H9 (cell line): ENCODE results near the gene DNAJC1. TPM values are rescaled to one million over a fixed set of nuclear protein-coding genes. Genes with fewer than 3 reads are reported as not detected.
"Not testable (repeated sequence)": the region's sequence is repeated elsewhere in the genome, so short reads cannot be mapped to it uniquely, and the experiment has no call there.

Experiments used
- DNase-seq: peaks from one replicate; pipeline ENCODE4 v3.0.0-alpha.2; 2017
- H2AFZ ChIP-seq: one replicate; pipeline ENCODE4 v1.6.1; 2013; ENCODE audit warnings: mild to moderate bottlenecking, low read length, control low read depth, moderate library complexity
- H2AK5ac ChIP-seq: 2 replicates; pipeline ENCODE4 v1.6.1; 2013; ENCODE audit warnings: low read length, control low read depth, mixed read lengths; ENCODE audit not compliant: insufficient read length
- H2BK120ac ChIP-seq: one replicate; pipeline ENCODE4 v1.6.1; 2013; ENCODE audit warnings: low read depth, mild to moderate bottlenecking, low read length, control low read depth, inconsistent platforms; ENCODE audit not compliant: poor library complexity, severe bottlenecking
- H2BK12ac ChIP-seq: 2 replicates; pipeline ENCODE4 v1.6.1; 2013; ENCODE audit warnings: low read length, control low read depth, mixed read lengths, low read depth; ENCODE audit not compliant: insufficient read length
- H2BK15ac ChIP-seq: 2 replicates; pipeline ENCODE4 v1.6.1; 2013; ENCODE audit warnings: low read depth, low read length, control low read depth
- H2BK20ac ChIP-seq: one replicate; pipeline ENCODE4 v1.6.1; 2013; ENCODE audit warnings: low read depth, mild to moderate bottlenecking, low read length, control low read depth, inconsistent platforms; ENCODE audit not compliant: poor library complexity, severe bottlenecking
- H2BK5ac ChIP-seq: 2 replicates; pipeline ENCODE4 v1.6.1; 2013; ENCODE audit warnings: low read length, control low read depth, mixed read lengths; ENCODE audit not compliant: insufficient read length
- H3K14ac ChIP-seq: 2 replicates; pipeline ENCODE4 v1.6.1; 2013; ENCODE audit warnings: low read length, control low read depth; ENCODE audit not compliant: insufficient read depth
- H3K18ac ChIP-seq: 2 replicates; pipeline ENCODE4 v1.6.1; 2013; ENCODE audit warnings: low read depth, mild to moderate bottlenecking, mixed read lengths, low read length, control low read depth; ENCODE audit not compliant: insufficient read length
- H3K23ac ChIP-seq: 2 replicates; pipeline ENCODE4 v1.6.1; 2013; ENCODE audit warnings: low read length, control low read depth, mixed read lengths, low read depth; ENCODE audit not compliant: insufficient read length
- H3K23me2 ChIP-seq: 2 replicates; pipeline ENCODE4 v1.6.1; 2013; ENCODE audit warnings: low read depth, mild to moderate bottlenecking, mixed read lengths, low read length, control low read depth; ENCODE audit not compliant: insufficient read length, poor library complexity, severe bottlenecking
- H3K27ac ChIP-seq: 2 replicates; pipeline ENCODE4 v1.5.1; 2013; ENCODE audit warnings: low read length, control low read depth, mixed read lengths, low read depth; ENCODE audit not compliant: insufficient read length
- H3K27me3 ChIP-seq: 2 replicates; pipeline ENCODE4 v1.6.1; 2013; ENCODE audit warnings: low read length, control low read depth, inconsistent platforms; ENCODE audit not compliant: insufficient read depth
- H3K4ac ChIP-seq: 2 replicates; pipeline ENCODE4 v1.6.1; 2013; ENCODE audit warnings: low read depth, mild to moderate bottlenecking, control low read depth, inconsistent platforms, low read length, moderate library complexity
- H3K4me1 ChIP-seq: 2 replicates; pipeline ENCODE4 v1.6.1; 2013; ENCODE audit warnings: low read length, control low read depth, inconsistent platforms; ENCODE audit not compliant: insufficient read depth
- H3K4me2 ChIP-seq: 2 replicates; pipeline ENCODE4 v1.6.1; 2013; ENCODE audit warnings: low read length, control low read depth, mixed read lengths; ENCODE audit not compliant: insufficient read length, insufficient read depth
- H3K56ac ChIP-seq: 2 replicates; pipeline ENCODE4 v1.6.1; 2013; ENCODE audit warnings: low read depth, mild to moderate bottlenecking, mixed read lengths, low read length, control low read depth; ENCODE audit not compliant: insufficient read length
- H3K79me1 ChIP-seq: 2 replicates; pipeline ENCODE4 v1.6.1; 2013; ENCODE audit warnings: low read depth, mild to moderate bottlenecking, moderate library complexity, low read length, control low read depth, inconsistent platforms; ENCODE audit not compliant: insufficient read depth, poor library complexity, severe bottlenecking
- H3K79me2 ChIP-seq: 2 replicates; pipeline ENCODE4 v1.6.1; 2013; ENCODE audit warnings: low read length, control low read depth, inconsistent platforms; ENCODE audit not compliant: insufficient read depth
- H3K9ac ChIP-seq: 2 replicates; pipeline ENCODE4 v1.6.1; 2013; ENCODE audit warnings: low read length, control low read depth, mixed read lengths; ENCODE audit not compliant: insufficient read length; ENCODE audit errors: extremely low read depth
- H3K9me3 ChIP-seq: one replicate; pipeline ENCODE4 v1.6.1; 2013; ENCODE audit warnings: low read depth, low read length, inconsistent platforms; ENCODE audit not compliant: control insufficient read depth
- H3T11ph ChIP-seq: one replicate; pipeline ENCODE4 v1.6.1; 2013; ENCODE audit warnings: mild to moderate bottlenecking, low read length, control low read depth, inconsistent platforms
- H4K20me1 ChIP-seq: one replicate; pipeline ENCODE4 v1.6.1; 2013; ENCODE audit not compliant: control insufficient read depth, insufficient read length, insufficient read depth
- H4K5ac ChIP-seq: 2 replicates; pipeline ENCODE4 v1.6.1; 2013; ENCODE audit warnings: low read depth, mild to moderate bottlenecking, mixed read lengths, low read length, control low read depth; ENCODE audit not compliant: insufficient read length
- H4K8ac ChIP-seq: replicated peaks from 2 replicates; pipeline ENCODE4 v1.6.1; 2013; ENCODE audit warnings: low read length, control low read depth, mixed read lengths, low read depth; ENCODE audit not compliant: insufficient read length
- H4K91ac ChIP-seq: 2 replicates; pipeline ENCODE4 v1.6.1; 2013; ENCODE audit warnings: low read depth, mild to moderate bottlenecking, moderate library complexity, mixed read lengths, low read length, control low read depth; ENCODE audit not compliant: insufficient read length
- H3K27ac Mint-ChIP-seq, 3 experiments: 2 replicates in 2 of 3; 3 replicates in 1 of 3; pipeline ENCODE4 v1.8.0; 2020 to 2021; ENCODE audit warnings: mixed read lengths in 3 of 3, mild to moderate bottlenecking in 1 of 3, moderate library complexity in 1 of 3
- H3K27me3 Mint-ChIP-seq: 2 replicates; pipeline ENCODE4 v1.8.0; 2021; ENCODE audit warnings: low read depth, mild to moderate bottlenecking, moderate library complexity, mixed read lengths
- H3K36me3 Mint-ChIP-seq, 3 experiments: 2 replicates in 2 of 3; 3 replicates in 1 of 3; pipeline ENCODE4 v1.8.0; 2020 to 2021; ENCODE audit warnings: low read depth in 3 of 3, mixed read lengths in 3 of 3; ENCODE audit not compliant: insufficient read depth in 1 of 3
- H3K4me1 Mint-ChIP-seq, 2 experiments: 2 replicates each; pipeline ENCODE4 v1.8.0; 2020; ENCODE audit warnings: mixed read lengths in 2 of 2
- H3K4me3 Mint-ChIP-seq, 2 experiments: 2 replicates in 1 of 2; 3 replicates in 1 of 2; pipeline ENCODE4 v1.8.0; 2020 to 2021; ENCODE audit warnings: mild to moderate bottlenecking in 2 of 2, mixed read lengths in 2 of 2, moderate library complexity in 1 of 2
- H3K9me3 Mint-ChIP-seq, 2 experiments: 2 replicates in 1 of 2; 3 replicates in 1 of 2; pipeline ENCODE4 v1.8.0; 2020; ENCODE audit warnings: mild to moderate bottlenecking in 2 of 2, mixed read lengths in 2 of 2, moderate library complexity in 1 of 2
- CTCF ChIP-seq: fragments of 200-600 bp; sonication (generic); conservative IDR thresholded peaks from 3 replicates; pipeline ENCODE4 v1.8.0; 2021; ENCODE audit warnings: antibody characterized with exemption, mild to moderate bottlenecking
- WGBS: extraction: QIAGEN DNeasy Blood & Tissue Kit; methylation state at CpG from one replicate; pipeline ENCODE4 v1.1.7; 2013; ENCODE audit warnings: missing lambda C conversion rate, low lambda C conversion rate, mixed read lengths; ENCODE audit not compliant: insufficient read length; ENCODE audit errors: extremely low coverage; 5-methylcytosine and 5-hydroxymethylcytosine counted together
- total RNA-seq: library from RNA; stranded (reverse); gene quantifications from 2 replicates; pipeline ENCODE4 v1.2.1, GENCODE V29; 2021

The DNAJC1 gene
- total RNA-seq, 1 experiment from 2014 or later, result 11.2 TPM

DNA sequence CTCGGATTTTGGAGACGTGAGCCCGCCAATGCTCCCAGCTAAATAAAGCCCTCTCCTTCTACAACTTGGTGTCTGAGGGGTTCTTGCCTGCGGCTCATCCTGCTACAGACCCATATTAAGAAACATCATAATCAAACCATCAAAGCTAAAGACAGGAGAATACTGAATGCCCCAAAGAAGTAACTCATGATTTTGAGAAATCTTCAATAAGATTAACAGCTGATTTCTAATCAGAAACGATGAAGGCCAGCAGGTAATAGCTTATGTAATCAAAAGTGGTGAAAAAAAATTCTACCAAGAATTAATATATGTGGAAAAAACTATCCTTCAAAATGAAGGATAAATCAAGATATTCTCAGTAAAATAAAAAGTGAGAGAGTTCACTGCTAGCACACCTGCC, 130.3 kb downstream of the DNAJC1 start:
- H3K18ac ChIP-seq, result no peak overlapping the region
- H3T11ph ChIP-seq, result no peak overlapping the region
- H3K4me1 ChIP-seq, result no peaks in the 10 kb centered on the region; the same call in 1 of the 2 replicates
- no peaks in the 10 kb centered on the region for H4K20me1 ChIP-seq
- H2AFZ ChIP-seq, result no peak overlapping the region
- no peaks in the 10 kb centered on the region for H3K23me2 ChIP-seq
- no peak overlapping the region for H3K4me2 ChIP-seq
- H4K5ac ChIP-seq, result no peak overlapping the region
- H3K23ac ChIP-seq, result no peak overlapping the region
- TF ChIP-seq CTCF, result no peak
- H3K27ac ChIP-seq, result no peak overlapping the region
- H3K79me1 ChIP-seq, result no peaks in the 10 kb centered on the region
- H3K79me2 ChIP-seq, result no peaks in the 10 kb centered on the region
- no peak overlapping the region for H3K14ac ChIP-seq
- Mint-ChIP-seq H3K4me3 (no peak overlapping the region), H3K27ac (no peak overlapping the region), H3K9me3 (peaks cover 21 to 26% of the 10 kb centered on the region in 2 experiments), H3K4me1 (peaks cover 14 to 15% of the 10 kb centered on the region in 2 experiments), H3K36me3 (peaks cover 13 to 34% (median 26%) of the 10 kb centered on the region in 3 experiments), H3K27me3 (no peaks in the 10 kb centered on the region; the same call in 1 of the 2 replicates)
- H3K4ac ChIP-seq, result no peak overlapping the region
- no peak overlapping the region for H3K56ac ChIP-seq
- H2BK120ac ChIP-seq, result no peak overlapping the region
- H2BK15ac ChIP-seq, result no peak overlapping the region
- no peak overlapping the region for H4K91ac ChIP-seq
- H2BK5ac ChIP-seq, result no peak overlapping the region
- H2BK12ac ChIP-seq, result no peak overlapping the region
- H3K9me3 ChIP-seq, result no peaks in the 10 kb centered on the region
- DNase-seq, result no peak
- no peak overlapping the region for H3K9ac ChIP-seq
- no peak overlapping the region for H4K8ac ChIP-seq
- WGBS, result no CpG with 5 or more reads among the region's 5 CpGs
- no peak overlapping the region for H2AK5ac ChIP-seq
- no peak overlapping the region for H2BK20ac ChIP-seq
- no peaks in the 10 kb centered on the region for H3K27me3 ChIP-seq

DNA sequence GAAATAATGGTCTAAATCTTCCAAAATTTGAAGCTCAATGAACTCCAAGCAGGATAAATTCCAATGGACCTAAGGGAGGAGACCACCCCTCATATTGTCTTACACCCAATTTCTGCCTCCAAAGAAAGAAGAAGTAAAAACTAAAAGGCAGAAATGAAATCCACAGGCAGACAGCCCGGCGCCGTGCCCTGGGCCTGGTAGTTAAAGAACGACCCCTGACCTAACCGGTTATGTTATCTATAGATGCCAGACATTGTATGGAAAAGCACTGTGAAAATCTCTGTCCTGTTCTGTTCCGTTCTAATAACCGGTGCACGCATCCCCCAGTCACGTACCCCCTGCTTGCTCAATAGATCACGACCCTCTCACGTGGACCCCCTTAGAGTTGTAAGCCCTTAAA, 130.8 kb downstream of the DNAJC1 start:
- H3K56ac ChIP-seq, H3K9ac ChIP-seq, H3K14ac ChIP-seq, H3K4me1 ChIP-seq, H3K27me3 Mint-ChIP-seq, H4K91ac ChIP-seq, H3K9me3 ChIP-seq, H2BK20ac ChIP-seq, H3K27ac Mint-ChIP-seq, H3K4ac ChIP-seq, H2BK15ac ChIP-seq, H3K79me2 ChIP-seq, H2BK5ac ChIP-seq, H3K4me3 Mint-ChIP-seq, H3K79me1 ChIP-seq, H2AFZ ChIP-seq, H4K20me1 ChIP-seq, H3K23me2 ChIP-seq, H2BK12ac ChIP-seq, H3K27me3 ChIP-seq, H2BK120ac ChIP-seq, H4K8ac ChIP-seq, H3K4me2 ChIP-seq, H3K23ac ChIP-seq, DNase-seq, H2AK5ac ChIP-seq, H4K5ac ChIP-seq, H3K27ac ChIP-seq, H3K18ac ChIP-seq, H3T11ph ChIP-seq: not testable (repeated sequence)
- H3K9me3 Mint-ChIP-seq, result peaks cover 21 to 26% of the 10 kb centered on the region in 2 experiments
- peaks cover 15% of the 10 kb centered on the region in 2 experiments for H3K4me1 Mint-ChIP-seq
- WGBS, result no CpG with 5 or more reads among the region's 11 CpGs
- H3K36me3 Mint-ChIP-seq, result peaks cover 13 to 34% (median 26%) of the 10 kb centered on the region in 3 experiments
